Measurements from ENCODE around the gene ZNF415. TPM values are rescaled to one million over a fixed set of nuclear protein-coding genes. Genes with fewer than 3 reads are reported as not detected.
"Not testable (repeated sequence)": the region's sequence is repeated elsewhere in the genome, so short reads cannot be mapped to it uniquely, and the experiment has no call there.

ZNF415 gene
- total and polyA plus RNA-seq, 2 donors from 2014 or later: 8.8 to 12.0 TPM

DNA sequence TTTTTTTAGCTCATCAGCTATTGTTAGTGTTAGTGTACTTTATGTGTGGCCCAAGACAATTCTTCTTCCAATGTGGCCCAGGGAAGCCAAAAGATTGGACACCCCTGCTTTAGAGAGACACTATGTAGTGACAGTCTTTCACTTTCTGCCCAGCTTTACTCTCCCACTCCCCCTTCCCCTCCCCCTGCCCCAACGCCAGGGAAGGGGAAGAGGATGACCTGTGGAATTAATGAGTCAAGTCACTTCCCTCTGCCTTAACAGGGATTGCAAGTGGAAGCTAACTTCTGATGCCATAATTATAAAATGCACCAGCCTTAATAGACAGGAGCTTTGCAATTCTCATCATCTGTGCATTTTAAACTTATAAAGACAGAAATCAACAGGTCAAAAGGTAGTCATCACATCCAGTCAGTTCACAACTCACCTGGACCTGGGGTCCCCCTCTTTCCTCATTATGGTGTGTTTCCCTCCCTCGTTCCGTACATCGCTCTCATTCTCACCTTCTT is 1.6 kb downstream of the ZNF415 start:
- DNase-seq (peak in 2 of 5 donors; percentile 9 to 26), FAIRE-seq (no peak)
- no peak overlapping the region for H3K27ac ChIP-seq (ENCODE audit: low read depth in 2 of 2, low read length in 2 of 2)
- H3K36me3 ChIP-seq (ENCODE audit: control insufficient read depth in 2 of 3, insufficient read depth in 3 of 3, low read length in 3 of 3): no peaks in the 10 kb centered on the region
- H3K4me3 ChIP-seq (ENCODE audit: low read length in 3 of 3): no peak overlapping the region
- H3K27me3 ChIP-seq (ENCODE audit: control insufficient read depth, insufficient read depth, low read length): no peaks in the 10 kb centered on the region
- peaks cover 0 to 6% (median 0%) of the 10 kb centered on the region in 3 donors for H3K4me1 ChIP-seq (ENCODE audit: control insufficient read depth in 2 of 3, insufficient read depth in 2 of 3, low read depth in 1 of 3, low read length in 3 of 3)
- intact Hi-C loops (cut with DNase I): no loop called here
- H3K9ac ChIP-seq (ENCODE audit: low read length in 3 of 3): no peak overlapping the region
- no peaks in the 10 kb centered on the region for H3K9me3 ChIP-seq (ENCODE audit: control insufficient read depth in 2 of 3, insufficient read depth in 1 of 3, low read length in 3 of 3)
- no peak for TF ChIP-seq CTCF (IDR thresholded peaks at IDR 0.05; ENCODE audit: borderline replicate concordance, extremely low read depth, insufficient read depth)

DNA sequence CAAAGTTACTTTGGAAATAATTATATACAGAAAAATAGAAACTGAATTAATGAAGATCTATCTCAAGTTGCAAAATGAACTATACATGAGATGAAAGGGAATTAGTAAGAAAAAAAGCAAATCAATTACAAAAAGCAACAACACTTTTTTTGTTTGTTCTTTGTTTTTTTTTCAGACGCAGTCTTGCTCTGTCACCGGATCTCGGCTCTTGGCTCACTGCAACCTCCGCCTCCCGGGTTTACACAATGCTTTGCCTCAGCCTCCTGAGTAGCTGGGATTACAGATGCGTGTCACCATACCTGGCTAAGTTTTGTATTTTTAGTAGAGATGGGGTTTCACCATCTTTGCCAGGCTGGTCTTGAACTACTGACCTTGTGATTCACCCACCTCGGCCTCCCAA is 2.2 kb downstream of the ZNF415 start:
- no peak for TF ChIP-seq CTCF (IDR thresholded peaks at IDR 0.05; ENCODE audit: borderline replicate concordance, extremely low read depth, insufficient read depth)
- Histone ChIP-seq H3K27me3 (ENCODE audit: control insufficient read depth, insufficient read depth, low read length) (no peaks in the 10 kb centered on the region), H3K4me3 (ENCODE audit: low read length in 3 of 3) (no peak overlapping the region), H3K36me3 (ENCODE audit: control insufficient read depth in 2 of 3, insufficient read depth in 3 of 3, low read length in 3 of 3) (no peaks in the 10 kb centered on the region), H3K27ac (ENCODE audit: low read depth in 2 of 2, low read length in 2 of 2) (no peak overlapping the region), H3K4me1 (ENCODE audit: control insufficient read depth in 2 of 3, insufficient read depth in 2 of 3, low read depth in 1 of 3, low read length in 3 of 3) (peaks cover 0 to 6% (median 0%) of the 10 kb centered on the region in 3 donors), H3K9ac (ENCODE audit: low read length in 3 of 3) (no peak overlapping the region), H3K9me3 (ENCODE audit: control insufficient read depth in 2 of 3, insufficient read depth in 1 of 3, low read length in 3 of 3) (no peaks in the 10 kb centered on the region)
- FAIRE-seq (no peak), DNase-seq (peak in 3 of 5 donors; percentile 17 to 54 (median 38))
- intact Hi-C loops (cut with DNase I): no loop called here

DNA sequence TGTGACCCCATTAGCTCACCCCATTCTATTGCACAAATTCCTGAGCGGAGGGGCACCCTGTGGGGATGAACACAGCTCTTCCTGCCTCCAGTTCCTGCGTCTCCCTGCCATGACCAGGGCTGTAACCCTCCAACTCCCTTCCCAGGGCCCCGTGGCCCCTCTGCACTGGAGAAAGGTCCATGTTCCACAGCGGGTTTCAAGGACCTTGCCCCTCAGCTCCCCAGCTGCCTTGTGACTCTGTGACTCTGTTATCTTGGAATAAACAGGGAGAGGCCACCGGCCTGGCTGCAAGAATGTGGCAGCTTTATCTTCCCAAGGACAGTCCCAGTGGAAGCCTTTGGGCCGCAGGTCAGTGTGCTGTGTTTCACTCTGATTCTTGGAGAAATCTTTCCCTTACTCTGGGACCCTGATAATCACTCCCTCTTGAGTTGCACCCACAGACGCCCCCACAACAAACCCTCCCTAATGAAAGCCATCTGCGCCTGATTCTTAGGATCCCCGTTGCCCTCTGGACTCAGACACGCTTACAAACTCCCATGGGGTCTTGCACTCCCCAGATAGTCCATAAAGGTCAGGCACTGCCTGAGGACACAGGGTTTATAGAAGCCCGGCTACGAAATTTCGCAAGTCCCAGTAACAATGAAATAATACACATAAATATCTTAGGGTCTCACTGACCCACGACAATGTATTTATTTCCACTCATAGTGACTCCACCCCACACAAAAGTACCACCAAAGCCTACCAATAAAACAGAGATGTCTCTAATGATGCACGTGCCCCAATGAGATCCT is 5.8 kb downstream of the ZNF415 start:
- H3K36me3 ChIP-seq (ENCODE audit: control insufficient read depth in 2 of 3, insufficient read depth in 3 of 3, low read length in 3 of 3); H3K9me3 ChIP-seq (ENCODE audit: control insufficient read depth in 2 of 3, insufficient read depth in 1 of 3, low read length in 3 of 3); H3K4me1 ChIP-seq (ENCODE audit: control insufficient read depth in 2 of 3, insufficient read depth in 2 of 3, low read depth in 1 of 3, low read length in 3 of 3); H3K27ac ChIP-seq (ENCODE audit: low read depth in 2 of 2, low read length in 2 of 2); H3K27me3 ChIP-seq (ENCODE audit: control insufficient read depth, insufficient read depth, low read length); FAIRE-seq; intact Hi-C loops (cut with DNase I); DNase-seq; H3K4me3 ChIP-seq (ENCODE audit: low read length in 3 of 3); H3K9ac ChIP-seq (ENCODE audit: low read length in 3 of 3): not testable (repeated sequence)

GRCh38 chr19:53123400-53123799 is 9.3 kb downstream of the ZNF415 start:
- H3K9me3 ChIP-seq (ENCODE audit: control insufficient read depth in 2 of 3, insufficient read depth in 1 of 3, low read length in 3 of 3): no peaks in the 10 kb centered on the region
- FAIRE-seq: no peak
- no peak for DNase-seq
- no peaks in the 10 kb centered on the region for H3K27me3 ChIP-seq (ENCODE audit: control insufficient read depth, insufficient read depth, low read length)
- H3K9ac ChIP-seq (ENCODE audit: low read length in 3 of 3): no peak overlapping the region
- H3K4me3 ChIP-seq (ENCODE audit: low read length in 3 of 3): no peak overlapping the region
- H3K4me1 ChIP-seq (ENCODE audit: control insufficient read depth in 2 of 3, insufficient read depth in 2 of 3, low read depth in 1 of 3, low read length in 3 of 3): no peaks in the 10 kb centered on the region
- no peaks in the 10 kb centered on the region for H3K36me3 ChIP-seq (ENCODE audit: control insufficient read depth in 2 of 3, insufficient read depth in 3 of 3, low read length in 3 of 3)
- H3K27ac ChIP-seq (ENCODE audit: low read depth in 2 of 2, low read length in 2 of 2): no peak overlapping the region
- intact Hi-C loops (cut with DNase I): no loop called here
- TF ChIP-seq CTCF (IDR thresholded peaks at IDR 0.05; ENCODE audit: borderline replicate concordance, extremely low read depth, insufficient read depth): no peak

Measured in kidney (tissue), 14 donors.